GM13976 (cell line): ENCODE results near the gene TIMM8A.

Experiments
- DNase-seq: peaks from one replicate; pipeline ENCODE4 v3.0.0; 2012; ENCODE audit warnings: low spot score
- in situ Hi-C: fragments of 300-500 bp; cut with MboI; formaldehyde crosslinking; loops from one replicate; pipeline ENCODE4 v1.12.0; 2022; ENCODE audit warnings: low sequenced_read_pairs, mixed read lengths, inconsistent platforms; ENCODE audit not compliant: unreplicated experiment
- TF ChIP-seq, protein P1 (sequence below): IDR thresholded peaks from 2 replicates; pipeline ENCODE4 v1.5.1; 2012; ENCODE audit warnings: borderline replicate concordance, mild to moderate bottlenecking; ENCODE audit not compliant: insufficient read depth; ENCODE audit errors: extremely low read depth, missing control alignments, control extremely low read depth

The TIMM8A gene

GRCh38 chrX:101377547-101377946 is 29.0 kb upstream of the TIMM8A start:
- TF ChIP-seq, protein P1, sequence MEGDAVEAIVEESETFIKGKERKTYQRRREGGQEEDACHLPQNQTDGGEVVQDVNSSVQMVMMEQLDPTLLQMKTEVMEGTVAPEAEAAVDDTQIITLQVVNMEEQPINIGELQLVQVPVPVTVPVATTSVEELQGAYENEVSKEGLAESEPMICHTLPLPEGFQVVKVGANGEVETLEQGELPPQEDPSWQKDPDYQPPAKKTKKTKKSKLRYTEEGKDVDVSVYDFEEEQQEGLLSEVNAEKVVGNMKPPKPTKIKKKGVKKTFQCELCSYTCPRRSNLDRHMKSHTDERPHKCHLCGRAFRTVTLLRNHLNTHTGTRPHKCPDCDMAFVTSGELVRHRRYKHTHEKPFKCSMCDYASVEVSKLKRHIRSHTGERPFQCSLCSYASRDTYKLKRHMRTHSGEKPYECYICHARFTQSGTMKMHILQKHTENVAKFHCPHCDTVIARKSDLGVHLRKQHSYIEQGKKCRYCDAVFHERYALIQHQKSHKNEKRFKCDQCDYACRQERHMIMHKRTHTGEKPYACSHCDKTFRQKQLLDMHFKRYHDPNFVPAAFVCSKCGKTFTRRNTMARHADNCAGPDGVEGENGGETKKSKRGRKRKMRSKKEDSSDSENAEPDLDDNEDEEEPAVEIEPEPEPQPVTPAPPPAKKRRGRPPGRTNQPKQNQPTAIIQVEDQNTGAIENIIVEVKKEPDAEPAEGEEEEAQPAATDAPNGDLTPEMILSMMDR = no peak
- in situ Hi-C loops = no loop called here
- DNase-seq = no peak

DNA sequence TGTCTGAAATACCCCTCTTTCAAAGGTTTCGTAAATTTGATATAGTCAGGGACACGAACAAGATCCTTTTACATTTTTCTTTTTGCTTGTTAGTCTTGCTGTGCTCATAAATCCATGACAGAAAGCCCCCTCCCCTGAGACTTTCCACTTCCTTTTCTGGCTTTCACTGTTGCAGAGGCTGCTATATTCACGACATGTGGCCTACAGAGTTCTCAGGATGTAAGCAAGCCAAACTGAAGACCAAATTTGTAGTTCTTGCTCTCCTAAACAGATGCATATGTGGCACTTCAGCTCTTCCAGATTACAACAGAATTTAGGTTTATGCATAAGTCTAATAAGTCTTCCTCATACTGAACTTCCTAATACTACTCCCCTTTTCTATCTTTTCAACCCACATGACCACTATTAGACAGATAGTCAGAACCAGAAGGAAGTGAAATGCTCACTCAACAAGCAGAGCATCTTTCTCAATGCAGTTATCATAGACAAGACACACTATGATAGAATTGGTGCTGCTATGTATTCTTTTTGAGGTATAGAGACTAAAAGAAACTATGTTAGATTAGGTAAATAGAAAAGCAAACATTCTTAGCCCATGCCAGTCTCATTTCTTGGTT is 22.5 kb upstream of the TIMM8A start:
- TF ChIP-seq, protein P1 = no peak
- in situ Hi-C loops = no loop called here
- no peak for DNase-seq

DNA sequence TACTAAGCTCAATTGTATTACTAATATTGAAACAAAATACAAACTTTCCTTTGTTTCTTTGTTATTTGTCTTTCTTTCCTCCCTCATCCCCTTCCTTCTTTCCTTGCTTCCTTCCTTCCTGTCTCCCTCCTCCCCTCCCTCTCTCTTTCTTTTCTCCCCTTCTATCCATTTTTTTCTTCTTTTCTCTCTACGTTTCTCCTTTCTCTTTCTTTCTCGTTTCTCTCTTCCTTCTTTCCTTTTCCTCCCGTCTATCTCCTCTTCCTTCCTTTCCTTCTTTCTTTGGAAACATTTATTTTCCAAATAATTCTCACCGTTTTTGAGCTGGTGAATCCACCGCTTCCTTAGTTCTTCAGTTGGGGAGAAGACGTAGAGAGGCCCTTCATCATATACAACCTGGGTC is 21.1 kb upstream of the TIMM8A start:
- DNase-seq = no peak
- TF ChIP-seq, protein P1 = no peak
- in situ Hi-C loops = no loop called here

DNA sequence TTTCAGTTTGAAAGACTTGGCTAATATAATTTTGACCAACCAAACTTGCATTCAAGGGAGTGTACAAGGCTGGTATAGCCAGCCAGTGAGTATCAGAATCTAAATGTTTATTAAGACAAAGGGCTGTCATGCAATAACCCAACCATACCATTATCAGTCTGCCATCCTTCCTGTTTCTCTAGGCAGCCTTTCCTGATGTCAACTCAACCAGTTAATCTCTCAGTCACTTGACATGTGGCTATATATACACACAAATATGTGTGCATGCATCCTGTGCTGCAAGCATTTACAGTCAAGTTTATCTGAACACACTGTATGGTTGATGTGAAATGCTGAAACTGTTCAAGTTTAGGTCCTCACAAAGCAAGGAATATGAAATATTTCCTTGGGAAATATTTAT is 20.3 kb upstream of the TIMM8A start:
- DNase-seq = no peak
- TF ChIP-seq, protein P1 = no peak
- in situ Hi-C loops = no loop called here

DNA sequence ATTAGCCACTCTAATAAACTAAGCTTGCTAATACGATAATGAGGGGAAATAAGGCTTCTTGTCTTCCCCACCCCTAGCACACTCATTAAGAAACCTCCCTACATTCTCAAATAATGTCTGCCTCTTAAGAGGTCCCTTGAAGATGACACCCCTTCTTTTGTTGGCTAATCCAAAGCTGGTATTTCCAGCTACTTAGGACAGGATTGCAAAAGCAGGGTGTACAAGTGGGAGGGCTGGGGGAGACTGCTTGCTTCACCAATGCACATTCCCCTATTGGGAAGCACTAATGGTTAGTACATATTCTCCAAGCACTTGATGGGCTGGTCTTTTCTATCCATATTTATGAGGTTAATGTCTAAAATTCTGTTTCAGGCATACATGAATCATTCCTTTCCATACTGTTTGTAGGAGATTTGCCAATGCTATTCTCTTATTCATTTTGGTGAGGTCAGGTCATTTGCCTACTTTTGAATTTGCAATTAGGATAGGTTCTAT is 16.8 kb upstream of the TIMM8A start:
- no peak for DNase-seq
- TF ChIP-seq, protein P1 = no peak
- in situ Hi-C loops = no loop called here

DNA sequence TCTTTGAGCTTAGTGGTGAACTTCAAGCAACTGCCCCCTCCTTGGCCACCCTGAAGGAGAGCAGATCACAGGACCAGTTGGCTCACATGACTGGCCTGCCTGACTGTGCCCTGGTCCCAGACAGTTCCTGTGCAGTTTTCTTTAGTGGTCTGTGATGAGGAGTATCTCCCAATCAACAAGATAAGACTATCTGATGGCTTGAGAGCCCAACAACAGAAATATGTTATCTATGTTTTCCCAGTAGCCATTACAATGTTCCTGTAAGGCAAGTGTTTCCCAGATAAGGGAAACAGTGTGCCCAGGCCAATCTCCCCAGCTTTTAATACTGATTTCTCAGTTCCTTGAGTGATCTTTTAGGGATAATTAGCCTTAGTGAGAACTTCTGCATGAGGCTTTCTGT is 14.2 kb upstream of the TIMM8A start:
- no peak for DNase-seq
- in situ Hi-C loops = no loop called here
- TF ChIP-seq, protein P1 = no peak
